HCT116 (cell line): ENCODE data around the gene PJA1.

ENCODE experiments used
- CEBPB ChIP-seq: IDR thresholded peaks from 2 replicates; pipeline ENCODE4 v1.6.1; 2012; ENCODE audit warnings: low read depth
- EZH2 ChIP-seq: fragments of 200-600 bp; sonication (generic); IDR thresholded peaks from 2 replicates; pipeline ENCODE4 v1.6.1; 2017; ENCODE audit warnings: antibody characterized with exemption, mixed run types
- EZH2phosphoT487 ChIP-seq: fragments of 200-600 bp; IDR thresholded peaks from 2 replicates; pipeline ENCODE4 v1.6.1; 2018; ENCODE audit warnings: antibody characterized with exemption, borderline replicate concordance
- FOSL1 ChIP-seq: IDR thresholded peaks from 2 replicates; pipeline ENCODE4 v1.6.1; 2012; ENCODE audit warnings: low read depth
- POLR2A ChIP-seq: IDR thresholded peaks from 2 replicates; pipeline ENCODE4 v1.7.0; 2011; ENCODE audit warnings: borderline replicate concordance; ENCODE audit not compliant: insufficient read depth, insufficient read length; ENCODE audit errors: extremely low read depth
- POLR2AphosphoS5 ChIP-seq: IDR thresholded peaks from 2 replicates; pipeline ENCODE4 v1.6.1; 2011; ENCODE audit warnings: mild to moderate bottlenecking, low read depth, low read length, moderate library complexity
- SP1 ChIP-seq: IDR thresholded peaks from 2 replicates; pipeline ENCODE4 v1.6.1; 2012; ENCODE audit warnings: low read depth
- TCF7L2 ChIP-seq: IDR thresholded peaks from 2 replicates; pipeline ENCODE4 v1.7.0; 2011; ENCODE audit warnings: borderline replicate concordance, inconsistent platforms; ENCODE audit not compliant: insufficient read depth, insufficient read length; ENCODE audit errors: extremely low read depth
- YY1 ChIP-seq: IDR thresholded peaks from 2 replicates; pipeline ENCODE4 v1.6.1; 2011; ENCODE audit warnings: low read length, low read depth, moderate library complexity, mild to moderate bottlenecking; ENCODE audit not compliant: insufficient replicate concordance; ENCODE audit errors: extremely low read depth
- ZBTB33 ChIP-seq: IDR thresholded peaks from 2 replicates; pipeline ENCODE4 v1.6.1; 2011; ENCODE audit warnings: mild to moderate bottlenecking, low read length, moderate library complexity; ENCODE audit not compliant: insufficient replicate concordance; ENCODE audit errors: extremely low read depth
- ZNF274 ChIP-seq: fragments of 200-500 bp; sonication (Bioruptor generic); IDR thresholded peaks from 2 replicates; pipeline ENCODE4 v1.6.1; 2014; ENCODE audit warnings: mild to moderate bottlenecking, low read depth, low read length, inconsistent platforms
- TF ChIP-seq, protein P1 (sequence below), 3 experiments: fragments of 200-600 bp in 1 of 3; sonication (generic) in 1 of 3; IDR thresholded peaks in 2 of 3; conservative IDR thresholded peaks in 1 of 3; 2 replicates each; pipeline ENCODE4 v1.5.1; 2012 to 2017; ENCODE audit warnings: low read depth in 2 of 3, low read length in 2 of 3, antibody characterized with exemption in 1 of 3, borderline replicate concordance in 1 of 3, control low read depth in 1 of 3, mild to moderate bottlenecking in 1 of 3, mixed read lengths in 1 of 3, mixed run types in 1 of 3, moderate library complexity in 1 of 3; ENCODE audit not compliant: insufficient read depth in 1 of 3
- TF ChIP-seq, protein P2 (sequence below): IDR thresholded peaks from 2 replicates; pipeline ENCODE4 v1.6.1; 2012; ENCODE audit warnings: low read depth

GRCh38 chrX:69116077-69116476, 49.2 kb downstream of the PJA1 start:
- TF ChIP-seq, protein P1, sequence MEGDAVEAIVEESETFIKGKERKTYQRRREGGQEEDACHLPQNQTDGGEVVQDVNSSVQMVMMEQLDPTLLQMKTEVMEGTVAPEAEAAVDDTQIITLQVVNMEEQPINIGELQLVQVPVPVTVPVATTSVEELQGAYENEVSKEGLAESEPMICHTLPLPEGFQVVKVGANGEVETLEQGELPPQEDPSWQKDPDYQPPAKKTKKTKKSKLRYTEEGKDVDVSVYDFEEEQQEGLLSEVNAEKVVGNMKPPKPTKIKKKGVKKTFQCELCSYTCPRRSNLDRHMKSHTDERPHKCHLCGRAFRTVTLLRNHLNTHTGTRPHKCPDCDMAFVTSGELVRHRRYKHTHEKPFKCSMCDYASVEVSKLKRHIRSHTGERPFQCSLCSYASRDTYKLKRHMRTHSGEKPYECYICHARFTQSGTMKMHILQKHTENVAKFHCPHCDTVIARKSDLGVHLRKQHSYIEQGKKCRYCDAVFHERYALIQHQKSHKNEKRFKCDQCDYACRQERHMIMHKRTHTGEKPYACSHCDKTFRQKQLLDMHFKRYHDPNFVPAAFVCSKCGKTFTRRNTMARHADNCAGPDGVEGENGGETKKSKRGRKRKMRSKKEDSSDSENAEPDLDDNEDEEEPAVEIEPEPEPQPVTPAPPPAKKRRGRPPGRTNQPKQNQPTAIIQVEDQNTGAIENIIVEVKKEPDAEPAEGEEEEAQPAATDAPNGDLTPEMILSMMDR (IDR thresholded peaks at IDR 0.05 in 2 of 3, conservative IDR thresholded peaks at IDR 0.05 in 1 of 3; ENCODE audit: borderline replicate concordance in 1 of 3, insufficient read depth in 1 of 3, low read depth in 2 of 3, low read length in 2 of 3), result no peak
- TF ChIP-seq POLR2A, result no peak
- TF ChIP-seq EZH2, result no peak
- TF ChIP-seq ZBTB33, result no peak
- TF ChIP-seq, protein P2, sequence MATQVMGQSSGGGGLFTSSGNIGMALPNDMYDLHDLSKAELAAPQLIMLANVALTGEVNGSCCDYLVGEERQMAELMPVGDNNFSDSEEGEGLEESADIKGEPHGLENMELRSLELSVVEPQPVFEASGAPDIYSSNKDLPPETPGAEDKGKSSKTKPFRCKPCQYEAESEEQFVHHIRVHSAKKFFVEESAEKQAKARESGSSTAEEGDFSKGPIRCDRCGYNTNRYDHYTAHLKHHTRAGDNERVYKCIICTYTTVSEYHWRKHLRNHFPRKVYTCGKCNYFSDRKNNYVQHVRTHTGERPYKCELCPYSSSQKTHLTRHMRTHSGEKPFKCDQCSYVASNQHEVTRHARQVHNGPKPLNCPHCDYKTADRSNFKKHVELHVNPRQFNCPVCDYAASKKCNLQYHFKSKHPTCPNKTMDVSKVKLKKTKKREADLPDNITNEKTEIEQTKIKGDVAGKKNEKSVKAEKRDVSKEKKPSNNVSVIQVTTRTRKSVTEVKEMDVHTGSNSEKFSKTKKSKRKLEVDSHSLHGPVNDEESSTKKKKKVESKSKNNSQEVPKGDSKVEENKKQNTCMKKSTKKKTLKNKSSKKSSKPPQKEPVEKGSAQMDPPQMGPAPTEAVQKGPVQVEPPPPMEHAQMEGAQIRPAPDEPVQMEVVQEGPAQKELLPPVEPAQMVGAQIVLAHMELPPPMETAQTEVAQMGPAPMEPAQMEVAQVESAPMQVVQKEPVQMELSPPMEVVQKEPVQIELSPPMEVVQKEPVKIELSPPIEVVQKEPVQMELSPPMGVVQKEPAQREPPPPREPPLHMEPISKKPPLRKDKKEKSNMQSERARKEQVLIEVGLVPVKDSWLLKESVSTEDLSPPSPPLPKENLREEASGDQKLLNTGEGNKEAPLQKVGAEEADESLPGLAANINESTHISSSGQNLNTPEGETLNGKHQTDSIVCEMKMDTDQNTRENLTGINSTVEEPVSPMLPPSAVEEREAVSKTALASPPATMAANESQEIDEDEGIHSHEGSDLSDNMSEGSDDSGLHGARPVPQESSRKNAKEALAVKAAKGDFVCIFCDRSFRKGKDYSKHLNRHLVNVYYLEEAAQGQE, result no peak
- no peak for TF ChIP-seq SP1
- no peak for TF ChIP-seq YY1
- TF ChIP-seq EZH2phosphoT487, result no peak
- TF ChIP-seq TCF7L2, result no peak
- TF ChIP-seq POLR2AphosphoS5, result no peak
- TF ChIP-seq FOSL1, result 0 out of 2 replicates have a peak, but pooled peaks have one; percentile 30
- no peak for TF ChIP-seq ZNF274
- no peak for TF ChIP-seq CEBPB
